HFF-Myc (cell line): Measurements from ENCODE around the gene RAB27A.
A peak's percentile ranks its signal among the peaks of the same experiment; 100 is the strongest.
"Not testable (repeated sequence)": the region's sequence is repeated elsewhere in the genome, so short reads cannot be mapped to it uniquely, and the experiment has no call there.

Experiments
- DNase-seq: peaks from one replicate; pipeline ENCODE4 v3.0.0-alpha.2; 2011; ENCODE audit warnings: low read depth; ENCODE audit errors: extremely low read depth
- H3K4me3 ChIP-seq: replicated peaks from 2 replicates; pipeline ENCODE4 v1.5.1; 2011; ENCODE audit warnings: low read depth, mild to moderate bottlenecking, control low read depth, low read length
- TF ChIP-seq, protein P1 (sequence below): IDR thresholded peaks from 2 replicates; pipeline ENCODE4 v1.5.1; 2012; ENCODE audit warnings: mild to moderate bottlenecking, low read depth, low read length, control low read depth; ENCODE audit errors: missing control alignments

RAB27A gene

DNA sequence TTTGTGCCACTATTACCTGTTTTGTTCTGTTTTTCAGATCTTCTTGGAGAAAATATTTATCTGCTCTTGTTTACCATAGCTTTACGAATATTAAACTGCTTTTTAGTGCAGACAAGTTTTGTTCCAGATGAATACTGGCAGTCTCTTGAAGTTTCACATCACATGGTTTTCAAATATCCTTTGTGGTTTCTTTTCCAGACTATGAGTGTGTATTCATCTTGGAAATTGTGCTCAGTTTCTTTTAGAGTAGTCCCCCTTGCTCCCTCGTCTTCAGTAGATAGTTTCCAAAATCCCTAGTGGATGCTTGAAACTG lies 30.6 kb upstream of the RAB27A start:
- TF ChIP-seq, protein P1, sequence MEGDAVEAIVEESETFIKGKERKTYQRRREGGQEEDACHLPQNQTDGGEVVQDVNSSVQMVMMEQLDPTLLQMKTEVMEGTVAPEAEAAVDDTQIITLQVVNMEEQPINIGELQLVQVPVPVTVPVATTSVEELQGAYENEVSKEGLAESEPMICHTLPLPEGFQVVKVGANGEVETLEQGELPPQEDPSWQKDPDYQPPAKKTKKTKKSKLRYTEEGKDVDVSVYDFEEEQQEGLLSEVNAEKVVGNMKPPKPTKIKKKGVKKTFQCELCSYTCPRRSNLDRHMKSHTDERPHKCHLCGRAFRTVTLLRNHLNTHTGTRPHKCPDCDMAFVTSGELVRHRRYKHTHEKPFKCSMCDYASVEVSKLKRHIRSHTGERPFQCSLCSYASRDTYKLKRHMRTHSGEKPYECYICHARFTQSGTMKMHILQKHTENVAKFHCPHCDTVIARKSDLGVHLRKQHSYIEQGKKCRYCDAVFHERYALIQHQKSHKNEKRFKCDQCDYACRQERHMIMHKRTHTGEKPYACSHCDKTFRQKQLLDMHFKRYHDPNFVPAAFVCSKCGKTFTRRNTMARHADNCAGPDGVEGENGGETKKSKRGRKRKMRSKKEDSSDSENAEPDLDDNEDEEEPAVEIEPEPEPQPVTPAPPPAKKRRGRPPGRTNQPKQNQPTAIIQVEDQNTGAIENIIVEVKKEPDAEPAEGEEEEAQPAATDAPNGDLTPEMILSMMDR, result no peak
- no peak for DNase-seq
- H3K4me3 ChIP-seq, result peak overlapping the region; percentile 92; the same call in 1 of the 2 replicates

DNA sequence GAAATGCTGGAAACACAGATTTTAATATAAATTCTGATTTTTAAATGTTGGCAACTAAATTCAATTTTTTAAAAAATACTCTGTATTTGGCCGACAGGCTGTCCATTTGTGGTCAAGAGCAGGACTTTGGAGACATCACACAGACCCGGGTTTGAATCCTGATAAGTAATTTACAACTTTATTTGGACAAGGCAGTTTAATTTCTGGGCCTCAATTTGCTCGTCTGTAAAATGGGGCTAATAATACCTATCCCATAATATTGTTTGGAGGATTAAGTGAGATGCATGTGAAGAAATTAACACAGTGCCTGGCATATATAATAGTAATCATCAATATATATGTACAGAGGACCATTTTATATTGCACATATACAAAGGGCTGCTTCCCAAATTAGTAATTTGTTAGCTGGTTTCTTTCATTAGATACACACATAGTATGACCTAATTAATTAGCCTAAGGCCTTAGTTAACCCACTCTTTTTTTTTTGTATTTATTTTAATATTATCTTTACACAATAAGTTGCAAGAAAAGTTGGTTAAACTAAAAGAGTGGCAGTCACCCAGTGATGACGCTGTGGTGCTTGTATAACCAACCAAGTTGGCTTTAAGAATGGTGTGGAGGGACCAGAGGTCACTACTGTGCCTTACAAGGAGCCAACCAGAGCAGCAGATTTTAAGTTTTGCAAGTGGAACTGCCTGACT lies 30.1 kb upstream of the RAB27A start:
- peak overlapping the region; percentile 92 for H3K4me3 ChIP-seq
- TF ChIP-seq, protein P1, result no peak
- DNase-seq, result no peak

DNA sequence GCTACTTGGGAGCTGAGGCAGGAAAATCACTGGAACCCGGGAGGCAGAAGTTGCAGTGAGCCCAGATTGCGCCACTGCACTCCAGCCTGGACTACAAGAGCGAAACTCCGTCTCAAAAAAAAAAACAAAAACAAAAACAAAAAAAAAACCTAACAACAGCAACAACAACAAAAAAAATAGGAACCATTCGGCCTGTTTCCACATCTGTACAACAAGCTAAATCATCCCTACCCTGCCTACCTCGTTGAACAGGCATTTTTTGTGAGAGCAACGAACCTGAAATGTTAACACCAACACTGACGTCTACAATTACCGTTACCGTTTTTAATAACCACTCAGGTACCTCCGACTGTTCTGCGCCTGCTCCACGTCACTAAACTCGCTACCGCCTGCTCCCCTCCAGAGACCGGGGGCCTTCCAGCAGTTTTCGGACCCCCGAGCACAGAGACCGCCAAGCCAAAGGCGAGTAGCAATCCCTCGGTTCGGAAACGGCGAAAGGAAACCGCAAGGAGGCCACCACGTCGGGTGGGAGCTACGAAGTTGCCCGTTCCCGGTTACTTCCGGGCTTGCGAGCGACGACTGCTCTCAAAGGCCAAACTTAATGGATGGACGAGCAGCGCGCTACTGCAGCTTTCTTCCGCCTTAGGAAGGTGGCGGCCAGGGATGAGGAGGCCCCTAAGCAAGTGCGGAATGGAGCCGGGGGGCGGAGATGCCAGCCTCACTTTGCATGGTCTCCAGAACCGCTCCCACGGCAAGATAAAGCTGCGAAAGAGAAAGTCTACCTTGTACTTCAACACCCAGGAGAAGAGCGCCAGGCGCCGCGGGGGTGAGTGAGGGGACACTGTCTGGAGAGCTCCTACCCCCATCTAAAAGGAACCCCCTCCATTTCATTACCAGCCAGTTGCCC lies 29.2 kb upstream of the RAB27A start, which contains the start of the genes PIGB and PIGBOS1:
Gene PIGB (plus strand): TSS at position 635 of the 907 bp plus-strand sequence. CDS start 29 bp downstream, at position 664.
Gene PIGBOS1 (minus strand): TSS at position 536 of the 907 bp plus-strand sequence. CDS start 1,331 bp downstream, outside the sequence.
- H3K4me3 ChIP-seq, result peak within 1 kb of the TSS; percentile 92
- TF ChIP-seq, protein P1, result no peak
- DNase-seq, result peak; percentile 60

DNA sequence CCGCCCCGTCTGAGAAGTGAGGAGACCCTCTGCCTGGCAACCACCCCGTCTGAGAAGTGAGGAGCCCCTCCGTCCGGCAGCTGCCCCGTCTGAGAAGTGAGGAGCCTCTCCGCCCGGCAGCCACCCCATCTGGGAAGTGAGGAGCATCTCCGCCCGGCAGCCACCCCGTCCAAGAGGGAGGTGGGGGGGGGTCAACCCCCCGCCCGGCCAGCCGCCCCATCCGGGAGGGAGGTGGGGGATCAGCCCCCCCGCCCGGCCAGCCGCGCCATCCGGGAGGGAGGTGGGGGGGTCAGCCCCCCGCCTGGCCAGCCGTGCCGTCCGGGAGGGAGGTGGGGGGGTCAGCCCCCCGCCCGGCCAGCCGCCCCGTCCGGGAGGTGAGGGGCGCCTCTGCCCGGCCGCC lies 13.2 kb upstream of the RAB27A start:
- not testable (repeated sequence) for DNase-seq, H3K4me3 ChIP-seq

DNA sequence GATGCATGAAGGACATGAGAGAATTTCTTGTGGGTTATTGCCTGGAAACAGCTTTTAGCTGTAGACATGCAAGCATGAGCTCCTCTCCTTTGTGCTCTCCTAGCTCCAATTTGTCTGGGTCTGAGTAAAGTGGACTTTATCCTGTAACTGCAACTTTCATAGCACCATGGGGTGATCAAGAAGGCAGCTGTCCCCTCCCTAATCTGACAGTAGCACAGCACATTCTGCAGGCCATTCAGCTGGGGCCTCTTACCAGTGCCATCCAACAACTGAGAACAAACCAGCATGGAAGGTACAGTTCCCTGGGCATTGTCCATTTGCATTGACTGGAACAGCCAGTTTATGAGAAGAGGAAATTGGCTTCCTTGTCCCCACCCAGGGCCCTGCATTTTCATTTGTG lies 7.7 kb upstream of the RAB27A start:
- DNase-seq, result no peak
- TF ChIP-seq, protein P1, result no peak
- H3K4me3 ChIP-seq, result no peak overlapping the region

DNA sequence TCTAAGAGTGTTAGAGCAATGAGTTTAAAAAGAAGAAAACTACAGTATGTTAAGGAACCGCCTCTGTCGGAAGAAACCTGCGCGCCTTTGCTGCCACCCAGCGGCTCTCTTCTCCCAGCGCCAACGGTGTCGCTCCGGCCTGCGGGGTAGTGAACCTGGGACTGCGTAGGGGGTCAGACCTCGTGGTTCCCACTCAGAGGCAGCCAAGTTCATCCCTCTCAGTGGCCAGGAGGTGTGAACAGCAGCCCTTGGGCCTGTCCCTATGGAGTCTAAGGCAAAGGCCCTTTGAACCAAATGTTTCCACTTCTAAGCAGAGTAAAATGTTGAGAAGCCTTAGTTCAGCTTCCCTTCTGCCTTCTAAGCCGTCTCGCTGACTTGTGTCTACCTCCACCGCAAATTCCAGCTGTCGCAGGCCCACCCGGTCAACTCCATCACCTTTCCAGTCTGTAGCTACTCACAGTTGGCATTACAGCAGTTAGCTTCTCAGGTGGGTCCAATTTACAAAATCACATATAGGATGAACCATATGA lies 980 bp upstream of the RAB27A start:
- peak overlapping the region; percentile 70 for H3K4me3 ChIP-seq
- TF ChIP-seq, protein P1, result peak; percentile 96
- peak; percentile 52 for DNase-seq
